Measurements from ENCODE around the gene SIK2.
"Not testable (repeated sequence)": the region's sequence is repeated elsewhere in the genome, so short reads cannot be mapped to it uniquely, and the experiment has no call there.

The SIK2 gene

DNA sequence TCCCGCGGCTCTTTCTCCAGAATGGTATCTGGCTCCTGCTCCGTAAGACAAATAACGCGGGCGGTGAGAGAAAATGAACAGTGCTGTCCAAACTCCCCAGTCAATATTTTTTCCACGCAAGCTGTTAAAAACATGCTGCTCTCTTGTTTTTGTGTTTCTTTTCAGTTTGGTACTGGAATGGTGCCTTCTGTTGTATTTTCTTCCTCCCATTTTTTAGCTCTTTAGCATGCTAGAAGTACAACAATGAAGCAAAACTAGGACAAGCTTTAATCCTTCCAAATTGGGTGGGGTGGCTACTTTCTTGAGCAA is 164.5 kb downstream of the SIK2 start:
- TF ChIP-seq TCF4 (CRISPR knock-in tag; IDR thresholded peaks at IDR 0.05; ENCODE audit: borderline replicate concordance) (no peak), PPARA (CRISPR knock-in tag; IDR thresholded peaks at IDR 0.05; ENCODE audit: borderline replicate concordance) (no peak), ARNTL (CRISPR knock-in tag; IDR thresholded peaks at IDR 0.05; ENCODE audit: borderline replicate concordance, low read depth) (no peak)
- peak; percentile 58 for ATAC-seq

DNA sequence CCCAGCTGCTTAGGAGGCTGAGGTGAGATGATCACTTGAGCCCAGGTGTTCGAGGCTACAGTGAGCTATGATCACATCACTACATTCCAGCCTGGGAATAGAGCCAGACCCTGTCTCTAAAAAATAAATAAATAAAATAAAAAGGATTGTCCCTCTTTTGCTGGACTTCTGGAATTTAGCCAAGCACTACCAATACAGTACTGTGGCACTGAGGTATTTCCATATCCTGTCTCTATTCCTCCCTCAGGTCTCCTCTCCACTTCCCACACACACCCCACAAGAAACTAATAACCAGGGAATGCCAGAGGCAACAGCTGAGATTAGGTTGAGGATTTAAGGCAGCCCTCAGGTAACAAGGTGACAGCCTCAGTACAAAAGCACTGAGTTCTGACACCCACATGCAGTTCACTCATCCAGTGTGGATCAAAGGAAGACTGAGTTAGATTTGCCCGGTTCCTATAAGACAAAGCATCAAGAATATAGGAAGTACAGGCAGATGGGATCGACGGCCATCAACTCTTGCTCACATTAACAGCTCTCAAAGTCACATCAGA is 168.4 kb downstream of the SIK2 start:
- no peak for ATAC-seq

DNA sequence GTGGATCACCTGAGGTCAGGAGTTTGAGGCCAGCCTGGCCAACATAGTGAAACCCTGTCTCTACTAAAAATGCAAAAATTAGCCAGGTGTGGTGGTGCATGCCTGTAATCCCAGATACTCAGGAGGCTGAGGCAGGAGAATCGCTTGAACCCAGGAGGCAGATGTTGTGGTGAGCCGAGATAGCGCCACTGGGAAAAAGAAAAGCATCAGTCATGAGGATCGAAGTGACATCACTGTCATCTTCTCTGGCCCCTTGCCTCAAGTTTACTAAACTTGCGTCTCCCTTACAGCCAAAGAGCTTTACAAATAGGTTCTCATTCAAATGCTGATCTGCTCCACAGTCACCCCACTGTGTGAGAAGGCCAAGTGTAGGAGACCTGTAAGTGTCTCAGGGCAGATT is 169.0 kb downstream of the SIK2 start:
- ATAC-seq: not testable (repeated sequence)

More for the DNA sequence above, 168.4 kb downstream of the SIK2 start:
- TF ChIP-seq ZNF8 (CRISPR knock-in tag; IDR thresholded peaks at IDR 0.05) (no peak), ZC3H10 (CRISPR knock-in tag; IDR thresholded peaks at IDR 0.05) (no peak), OSR1 (CRISPR knock-in tag; IDR thresholded peaks at IDR 0.05) (no peak)

DNA sequence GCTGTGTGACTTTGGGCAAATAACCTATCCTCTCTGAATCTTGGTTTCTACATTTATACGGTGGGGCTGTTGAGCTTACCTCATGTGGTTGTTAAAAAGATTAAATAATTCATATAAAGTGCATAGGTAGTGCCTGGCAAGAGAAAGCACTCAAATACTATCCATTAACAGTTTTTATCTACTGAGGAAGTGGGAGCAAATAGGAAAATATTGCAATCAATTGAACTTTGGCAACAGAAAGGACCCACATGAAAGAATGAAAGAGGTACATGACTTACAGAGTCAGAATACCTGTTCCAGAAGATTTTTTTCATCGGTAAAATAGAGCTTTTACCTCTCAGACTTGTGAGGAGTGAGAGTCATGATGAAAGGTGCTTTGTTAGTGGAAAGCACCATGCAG is 170.3 kb downstream of the SIK2 start:
- ATAC-seq: no peak
- TF ChIP-seq OSR1 (CRISPR knock-in tag; IDR thresholded peaks at IDR 0.05): no peak
- no peak for TF ChIP-seq ARNTL (CRISPR knock-in tag; IDR thresholded peaks at IDR 0.05; ENCODE audit: borderline replicate concordance, low read depth)
- no peak for TF ChIP-seq RARB (CRISPR knock-in tag; IDR thresholded peaks at IDR 0.05)
- no peak for TF ChIP-seq CSDC2 (CRISPR knock-in tag; IDR thresholded peaks at IDR 0.05)
- TF ChIP-seq ZFP3 (CRISPR knock-in tag; IDR thresholded peaks at IDR 0.05): no peak
- no peak for TF ChIP-seq ZFP30 (CRISPR knock-in tag; IDR thresholded peaks at IDR 0.05)
- TF ChIP-seq ISL1 (CRISPR knock-in tag; IDR thresholded peaks at IDR 0.05): no peak
- TF ChIP-seq, protein P1, sequence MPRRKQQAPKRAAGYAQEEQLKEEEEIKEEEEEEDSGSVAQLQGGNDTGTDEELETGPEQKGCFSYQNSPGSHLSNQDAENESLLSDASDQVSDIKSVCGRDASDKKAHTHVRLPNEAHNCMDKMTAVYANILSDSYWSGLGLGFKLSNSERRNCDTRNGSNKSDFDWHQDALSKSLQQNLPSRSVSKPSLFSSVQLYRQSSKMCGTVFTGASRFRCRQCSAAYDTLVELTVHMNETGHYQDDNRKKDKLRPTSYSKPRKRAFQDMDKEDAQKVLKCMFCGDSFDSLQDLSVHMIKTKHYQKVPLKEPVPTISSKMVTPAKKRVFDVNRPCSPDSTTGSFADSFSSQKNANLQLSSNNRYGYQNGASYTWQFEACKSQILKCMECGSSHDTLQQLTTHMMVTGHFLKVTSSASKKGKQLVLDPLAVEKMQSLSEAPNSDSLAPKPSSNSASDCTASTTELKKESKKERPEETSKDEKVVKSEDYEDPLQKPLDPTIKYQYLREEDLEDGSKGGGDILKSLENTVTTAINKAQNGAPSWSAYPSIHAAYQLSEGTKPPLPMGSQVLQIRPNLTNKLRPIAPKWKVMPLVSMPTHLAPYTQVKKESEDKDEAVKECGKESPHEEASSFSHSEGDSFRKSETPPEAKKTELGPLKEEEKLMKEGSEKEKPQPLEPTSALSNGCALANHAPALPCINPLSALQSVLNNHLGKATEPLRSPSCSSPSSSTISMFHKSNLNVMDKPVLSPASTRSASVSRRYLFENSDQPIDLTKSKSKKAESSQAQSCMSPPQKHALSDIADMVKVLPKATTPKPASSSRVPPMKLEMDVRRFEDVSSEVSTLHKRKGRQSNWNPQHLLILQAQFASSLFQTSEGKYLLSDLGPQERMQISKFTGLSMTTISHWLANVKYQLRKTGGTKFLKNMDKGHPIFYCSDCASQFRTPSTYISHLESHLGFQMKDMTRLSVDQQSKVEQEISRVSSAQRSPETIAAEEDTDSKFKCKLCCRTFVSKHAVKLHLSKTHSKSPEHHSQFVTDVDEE (CRISPR knock-in tag; IDR thresholded peaks at IDR 0.05): no peak
- TF ChIP-seq, protein P2, sequence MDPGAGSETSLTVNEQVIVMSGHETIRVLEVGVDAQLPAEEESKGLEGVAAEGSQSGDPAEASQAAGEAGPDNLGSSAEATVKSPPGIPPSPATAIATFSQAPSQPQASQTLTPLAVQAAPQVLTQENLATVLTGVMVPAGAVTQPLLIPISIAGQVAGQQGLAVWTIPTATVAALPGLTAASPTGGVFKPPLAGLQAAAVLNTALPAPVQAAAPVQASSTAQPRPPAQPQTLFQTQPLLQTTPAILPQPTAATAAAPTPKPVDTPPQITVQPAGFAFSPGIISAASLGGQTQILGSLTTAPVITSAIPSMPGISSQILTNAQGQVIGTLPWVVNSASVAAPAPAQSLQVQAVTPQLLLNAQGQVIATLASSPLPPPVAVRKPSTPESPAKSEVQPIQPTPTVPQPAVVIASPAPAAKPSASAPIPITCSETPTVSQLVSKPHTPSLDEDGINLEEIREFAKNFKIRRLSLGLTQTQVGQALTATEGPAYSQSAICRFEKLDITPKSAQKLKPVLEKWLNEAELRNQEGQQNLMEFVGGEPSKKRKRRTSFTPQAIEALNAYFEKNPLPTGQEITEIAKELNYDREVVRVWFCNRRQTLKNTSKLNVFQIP (CRISPR knock-in tag; IDR thresholded peaks at IDR 0.05; ENCODE audit: borderline replicate concordance, low read depth): no peak
- TF ChIP-seq ZNF70 (CRISPR knock-in tag; IDR thresholded peaks at IDR 0.05): no peak
- no peak for TF ChIP-seq ZNF565 (CRISPR knock-in tag; conservative IDR thresholded peaks at IDR 0.05; ENCODE audit: low read depth)
- no peak for TF ChIP-seq ZNF8 (CRISPR knock-in tag; IDR thresholded peaks at IDR 0.05)
- TF ChIP-seq SNAI2 (CRISPR knock-in tag; IDR thresholded peaks at IDR 0.05): no peak
- no peak for TF ChIP-seq PPARA (CRISPR knock-in tag; IDR thresholded peaks at IDR 0.05; ENCODE audit: borderline replicate concordance)
- no peak for TF ChIP-seq ESRRG (CRISPR knock-in tag; IDR thresholded peaks at IDR 0.05)
- no peak for TF ChIP-seq TCF4 (CRISPR knock-in tag; IDR thresholded peaks at IDR 0.05; ENCODE audit: borderline replicate concordance)
- no peak for TF ChIP-seq ZC3H10 (CRISPR knock-in tag; IDR thresholded peaks at IDR 0.05)
- no peak for TF ChIP-seq GLIS3 (CRISPR knock-in tag; IDR thresholded peaks at IDR 0.05)
- TF ChIP-seq, protein P3, sequence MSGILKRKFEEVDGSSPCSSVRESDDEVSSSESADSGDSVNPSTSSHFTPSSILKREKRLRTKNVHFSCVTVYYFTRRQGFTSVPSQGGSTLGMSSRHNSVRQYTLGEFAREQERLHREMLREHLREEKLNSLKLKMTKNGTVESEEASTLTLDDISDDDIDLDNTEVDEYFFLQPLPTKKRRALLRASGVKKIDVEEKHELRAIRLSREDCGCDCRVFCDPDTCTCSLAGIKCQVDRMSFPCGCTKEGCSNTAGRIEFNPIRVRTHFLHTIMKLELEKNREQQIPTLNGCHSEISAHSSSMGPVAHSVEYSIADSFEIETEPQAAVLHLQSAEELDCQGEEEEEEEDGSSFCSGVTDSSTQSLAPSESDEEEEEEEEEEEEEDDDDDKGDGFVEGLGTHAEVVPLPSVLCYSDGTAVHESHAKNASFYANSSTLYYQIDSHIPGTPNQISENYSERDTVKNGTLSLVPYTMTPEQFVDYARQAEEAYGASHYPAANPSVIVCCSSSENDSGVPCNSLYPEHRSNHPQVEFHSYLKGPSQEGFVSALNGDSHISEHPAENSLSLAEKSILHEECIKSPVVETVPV (CRISPR knock-in tag; IDR thresholded peaks at IDR 0.05): no peak
- TF ChIP-seq BACH2 (CRISPR knock-in tag; IDR thresholded peaks at IDR 0.05; ENCODE audit: borderline replicate concordance): no peak

DNA sequence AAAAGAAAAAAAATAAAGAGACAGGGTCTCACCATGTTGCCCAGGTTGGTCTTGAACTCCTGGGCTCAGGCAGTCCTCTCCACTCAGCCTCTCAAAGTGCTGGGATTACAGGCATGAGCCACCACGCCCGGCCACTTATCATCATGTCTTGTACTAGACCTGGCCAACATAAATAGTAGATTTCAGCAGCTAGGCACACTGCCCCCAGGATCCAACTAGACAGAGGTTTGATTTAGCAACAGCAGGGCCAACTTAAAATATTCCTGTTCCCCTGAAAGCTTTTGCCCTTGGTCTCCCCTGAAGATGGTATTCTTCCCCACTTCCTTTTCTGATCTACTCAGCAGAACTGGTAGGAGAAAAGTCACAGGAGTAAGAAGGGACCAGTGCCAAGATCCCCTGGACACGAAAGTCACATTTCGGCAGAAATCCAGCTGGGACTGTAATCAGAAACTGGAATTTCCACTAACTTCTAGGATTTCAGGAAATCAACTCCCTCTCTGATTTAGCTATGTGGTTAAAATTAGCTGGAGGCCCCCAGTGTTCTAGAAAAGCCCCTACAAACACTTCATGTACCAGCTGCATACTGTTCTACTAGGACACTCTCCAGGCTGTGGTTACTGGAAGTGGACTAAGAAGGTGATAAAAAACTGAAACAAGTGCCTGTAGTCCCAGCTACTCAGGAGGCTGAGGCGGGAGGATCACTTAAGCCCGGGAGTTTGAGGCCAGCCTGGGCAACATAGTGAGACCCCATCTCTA is 172.9 kb downstream of the SIK2 start:
- ATAC-seq: no peak; the same call in 2 of the 3 replicates
- TF ChIP-seq, protein P1 (CRISPR knock-in tag; IDR thresholded peaks at IDR 0.05): no peak
- no peak for TF ChIP-seq ZNF565 (CRISPR knock-in tag; conservative IDR thresholded peaks at IDR 0.05; ENCODE audit: low read depth)
- TF ChIP-seq, protein P3 (CRISPR knock-in tag; IDR thresholded peaks at IDR 0.05): no peak
- TF ChIP-seq, protein P2 (CRISPR knock-in tag; IDR thresholded peaks at IDR 0.05; ENCODE audit: borderline replicate concordance, low read depth): no peak
